Keratinocyte (primary cell): ENCODE results near the gene STX18. TPM values are rescaled to one million over a fixed set of nuclear protein-coding genes. Genes with fewer than 3 reads are reported as not detected.
A peak's percentile ranks its signal among the peaks of the same experiment; 100 is the strongest.

ENCODE experiments used
- DNase-seq: peaks from one replicate; pipeline ENCODE4 v3.0.0-alpha.2; 2011; ENCODE audit warnings: low read depth, missing footprints, low spot score
- FAIRE-seq: peaks from 2 replicates; lab custom pipeline; 2011; peaks lifted over from hg19 to GRCh38; lab: Jason Lieb, UNC
- H2AFZ ChIP-seq: 2 replicates; pipeline ENCODE4 v1.6.0; 2012; ENCODE audit warnings: low read length, control low read depth, inconsistent platforms; ENCODE audit not compliant: control insufficient read depth
- H3K27ac ChIP-seq: 2 replicates; pipeline ENCODE4 v1.5.1; 2011; ENCODE audit warnings: low read length; ENCODE audit not compliant: control insufficient read depth, insufficient read depth
- H3K27me3 ChIP-seq: 3 replicates; pipeline ENCODE4 v1.6.0; 2011; ENCODE audit warnings: low read length; ENCODE audit not compliant: control insufficient read depth, insufficient read depth; ENCODE audit errors: extremely low read depth
- H3K36me3 ChIP-seq, 2 experiments: 2 replicates in 1 of 2; 3 replicates in 1 of 2; pipeline ENCODE4 v1.5.1; 2011; ENCODE audit warnings: low read length in 2 of 2, mild to moderate bottlenecking in 1 of 2; ENCODE audit not compliant: control insufficient read depth in 2 of 2, insufficient read depth in 2 of 2; ENCODE audit errors: extremely low read depth in 1 of 2
- H3K4me1 ChIP-seq: 3 replicates; pipeline ENCODE4 v1.5.1; 2011; ENCODE audit warnings: low read length; ENCODE audit not compliant: control insufficient read depth, insufficient read depth; ENCODE audit errors: extremely low read depth
- H3K4me2 ChIP-seq: 3 replicates; pipeline ENCODE4 v1.6.0; 2011; ENCODE audit warnings: low read depth, low read length; ENCODE audit not compliant: control insufficient read depth, insufficient read depth; ENCODE audit errors: extremely low read depth
- H3K4me3 ChIP-seq, 3 experiments: fragments of 200-600 bp in 1 of 3; sonication (generic) in 1 of 3; 2 replicates in 2 of 3; 3 replicates in 1 of 3; pipeline ENCODE4 v1.5.1; 2011 to 2016; ENCODE audit warnings: low read length in 3 of 3, mild to moderate bottlenecking in 3 of 3, control low read depth in 2 of 3, inconsistent platforms in 1 of 3, low read depth in 1 of 3, mixed read lengths in 1 of 3, mixed run types in 1 of 3, moderate library complexity in 1 of 3; ENCODE audit not compliant: control insufficient read depth in 2 of 3, insufficient read depth in 2 of 3; ENCODE audit errors: extremely low read depth in 1 of 3
- H3K79me2 ChIP-seq: 2 replicates; pipeline ENCODE4 v1.6.0; 2012; ENCODE audit warnings: low read length; ENCODE audit not compliant: control insufficient read depth, insufficient read depth
- H3K9ac ChIP-seq: 3 replicates; pipeline ENCODE4 v1.6.0; 2011; ENCODE audit warnings: low read length; ENCODE audit not compliant: control insufficient read depth, insufficient read depth; ENCODE audit errors: extremely low read depth
- H3K9me1 ChIP-seq: 3 replicates; pipeline ENCODE4 v1.6.0; 2011; ENCODE audit warnings: low read length; ENCODE audit not compliant: control insufficient read depth, insufficient read depth; ENCODE audit errors: extremely low read depth
- H3K9me3 ChIP-seq: 2 replicates; pipeline ENCODE4 v1.5.1; 2012; ENCODE audit warnings: low read depth, low read length; ENCODE audit not compliant: control insufficient read depth
- H4K20me1 ChIP-seq: 3 replicates; pipeline ENCODE4 v1.6.0; 2011; ENCODE audit warnings: low read length; ENCODE audit not compliant: control insufficient read depth, insufficient read depth; ENCODE audit errors: extremely low read depth
- EZH2 ChIP-seq: IDR thresholded peaks from one replicate; pipeline ENCODE4 v1.6.1; 2012; ENCODE audit warnings: inconsistent platforms, mild to moderate bottlenecking, low read length, moderate library complexity
- dilution Hi-C: fragments of 300-500 bp; cut with MboI; formaldehyde crosslinking; loops from one replicate; pipeline ENCODE4 v1.7.0; 2020; ENCODE audit warnings: low sequenced_read_pairs; ENCODE audit not compliant: extremely low pct_ligation_motif_present
- polyA plus RNA-seq, 5 experiments: library from polyadenylated mRNA; depleted of rRNA in 3 of 5; stranded (reverse) in 3 of 5; stranded (forward) in 1 of 5; unstranded in 1 of 5; fragments of >200 nt; gene quantifications; 1 replicate in 1 of 5; 2 replicates in 3 of 5; 3 replicates in 1 of 5; pipeline versions ENCODE4 v1.2.1 to v1.2.3, GENCODE V29; 2011 to 2012; ENCODE audit warnings: missing spikeins in 2 of 5, low read depth in 1 of 5, low replicate concordance in 1 of 5
- TF ChIP-seq, protein P1 (sequence below), 3 experiments: IDR thresholded peaks in 1 of 3; conservative IDR thresholded peaks in 1 of 3; optimal IDR thresholded peaks in 1 of 3; 2 replicates in 2 of 3; 3 replicates in 1 of 3; pipeline versions ENCODE3 to v1.5.1; 2011; ENCODE audit warnings: low read length in 3 of 3, mild to moderate bottlenecking in 3 of 3, moderate library complexity in 2 of 3, control low read depth in 1 of 3, inconsistent platforms in 1 of 3; ENCODE audit not compliant: insufficient read depth in 2 of 3; ENCODE audit errors: extremely low read depth in 1 of 3

The STX18 gene
- polyA plus RNA-seq, 1 donor (not counting 4 experiments of a cell fraction or from before 2014, with no cell fraction given): 21.6 TPM

GRCh38 chr4:4384837-4385236, 157.0 kb downstream of the STX18 start:
- peaks cover 14% of the 10 kb centered on the region for H3K27me3 ChIP-seq
- H3K27ac ChIP-seq: no peak overlapping the region
- peak; percentile 73 for FAIRE-seq
- no peak overlapping the region for H3K9ac ChIP-seq
- no peak for TF ChIP-seq EZH2
- TF ChIP-seq, protein P1, sequence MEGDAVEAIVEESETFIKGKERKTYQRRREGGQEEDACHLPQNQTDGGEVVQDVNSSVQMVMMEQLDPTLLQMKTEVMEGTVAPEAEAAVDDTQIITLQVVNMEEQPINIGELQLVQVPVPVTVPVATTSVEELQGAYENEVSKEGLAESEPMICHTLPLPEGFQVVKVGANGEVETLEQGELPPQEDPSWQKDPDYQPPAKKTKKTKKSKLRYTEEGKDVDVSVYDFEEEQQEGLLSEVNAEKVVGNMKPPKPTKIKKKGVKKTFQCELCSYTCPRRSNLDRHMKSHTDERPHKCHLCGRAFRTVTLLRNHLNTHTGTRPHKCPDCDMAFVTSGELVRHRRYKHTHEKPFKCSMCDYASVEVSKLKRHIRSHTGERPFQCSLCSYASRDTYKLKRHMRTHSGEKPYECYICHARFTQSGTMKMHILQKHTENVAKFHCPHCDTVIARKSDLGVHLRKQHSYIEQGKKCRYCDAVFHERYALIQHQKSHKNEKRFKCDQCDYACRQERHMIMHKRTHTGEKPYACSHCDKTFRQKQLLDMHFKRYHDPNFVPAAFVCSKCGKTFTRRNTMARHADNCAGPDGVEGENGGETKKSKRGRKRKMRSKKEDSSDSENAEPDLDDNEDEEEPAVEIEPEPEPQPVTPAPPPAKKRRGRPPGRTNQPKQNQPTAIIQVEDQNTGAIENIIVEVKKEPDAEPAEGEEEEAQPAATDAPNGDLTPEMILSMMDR (optimal IDR thresholded peaks at IDR 0.05 in 1 of 3, IDR thresholded peaks at IDR 0.05 in 1 of 3, conservative IDR thresholded peaks at IDR 0.05 in 1 of 3; ENCODE audit: extremely low read depth in 1 of 3, insufficient read depth in 2 of 3, low read length in 3 of 3): peak in 2 of 3 experiments; percentile 77 to 81
- H3K4me1 ChIP-seq: peaks cover 13% of the 10 kb centered on the region
- H3K79me2 ChIP-seq: no peaks in the 10 kb centered on the region
- no peaks in the 10 kb centered on the region for H3K36me3 ChIP-seq
- H3K4me3 ChIP-seq: no peak overlapping the region
- no peak overlapping the region for H3K4me2 ChIP-seq
- H3K9me3 ChIP-seq: no peaks in the 10 kb centered on the region
- no peaks in the 10 kb centered on the region for H3K9me1 ChIP-seq
- dilution Hi-C loops: no loop called here
- no peak overlapping the region for H2AFZ ChIP-seq
- no peaks in the 10 kb centered on the region for H4K20me1 ChIP-seq
- DNase-seq: no peak

DNA sequence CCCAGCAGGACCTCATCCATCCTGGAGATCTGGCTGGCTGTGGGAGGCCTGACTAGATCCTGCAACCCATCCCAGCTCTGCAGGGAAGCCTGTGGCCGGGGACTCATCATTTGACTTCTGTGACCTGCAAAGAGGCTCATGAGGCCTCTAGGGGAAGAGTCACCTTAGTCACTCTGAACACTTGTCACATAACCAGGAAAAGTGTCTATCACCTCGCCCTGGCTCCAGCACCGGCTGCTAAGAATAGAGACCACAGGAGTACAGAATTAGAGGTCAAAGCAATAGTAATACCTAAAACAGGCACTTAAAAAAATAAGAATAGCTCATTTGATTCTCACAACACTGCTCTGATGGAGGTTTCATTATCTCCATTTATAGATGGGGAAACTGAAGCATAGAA, 158.8 kb downstream of the STX18 start:
- no peak for DNase-seq
- H3K27me3 ChIP-seq: peaks cover 14% of the 10 kb centered on the region

More for the DNA sequence above, 158.8 kb downstream of the STX18 start:
- TF ChIP-seq, protein P1 (optimal IDR thresholded peaks at IDR 0.05 in 1 of 3, IDR thresholded peaks at IDR 0.05 in 1 of 3, conservative IDR thresholded peaks at IDR 0.05 in 1 of 3; ENCODE audit: extremely low read depth in 1 of 3, insufficient read depth in 2 of 3, low read length in 3 of 3): no peak
- TF ChIP-seq EZH2: no peak
- no peak overlapping the region for H2AFZ ChIP-seq
- H3K9ac ChIP-seq: no peak overlapping the region
- peaks cover 9% of the 10 kb centered on the region for H3K4me1 ChIP-seq
- no peak overlapping the region for H3K27ac ChIP-seq
- no peaks in the 10 kb centered on the region for H3K9me1 ChIP-seq
- H3K79me2 ChIP-seq: no peaks in the 10 kb centered on the region
- H3K4me3 ChIP-seq: no peak overlapping the region
- H3K36me3 ChIP-seq: no peaks in the 10 kb centered on the region
- H3K9me3 ChIP-seq: no peaks in the 10 kb centered on the region
- dilution Hi-C loops: no loop called here
- no peak for FAIRE-seq
- H3K4me2 ChIP-seq: no peak overlapping the region
- H4K20me1 ChIP-seq: no peaks in the 10 kb centered on the region
